K562 (cell line): Measurements from ENCODE around the gene RBM12. TPM values are rescaled to one million over a fixed set of nuclear protein-coding genes. Genes with fewer than 3 reads are reported as not detected.
"Not testable (repeated sequence)": the region's sequence is repeated elsewhere in the genome, so short reads cannot be mapped to it uniquely, and the experiment has no call there.

Experiments used
- ATAC-seq: fragments of 200-7000 bp; cut with Tn5 transposase; 3 replicates; pipeline ENCODE4 v1.9.1; 2020; ENCODE audit warnings: moderate library complexity
- BruUV-seq: library from RNA; stranded (reverse); fragments of 400-500 nt; replicated peaks from 2 replicates; lab custom pipeline; 2021; lab: Mats Ljungman, UMichigan
- CTCF ChIA-PET: fragments of 300-600 bp; formaldehyde crosslinking; extraction: SDS; loops from one replicate; lab custom pipeline; 2021; ENCODE audit warnings: low intra/inter-chr PET ratio; lab: Yijun Ruan, JAX
- POLR2A ChIA-PET: fragments of 300-600, 350-650 bp; sonication (Branson Sonifier 250); formaldehyde crosslinking; extraction: SDS; loops from one replicate; lab custom pipeline; 2021; ENCODE audit warnings: antibody characterized with exemption, inconsistent platforms; lab: Yijun Ruan, JAX
- DNase-seq, 4 experiments: peaks; one replicate each; pipeline versions ENCODE4 v3.0.0 to v3.0.0-alpha.2; 2011 to 2018; ENCODE audit warnings: low spot score in 3 of 4, mixed read lengths in 3 of 4; ENCODE audit errors: extremely low read depth in 1 of 4
- FAIRE-seq: peaks from 2 replicates; lab custom pipeline; 2011; peaks lifted over from hg19 to GRCh38; lab: Jason Lieb, UNC
- H2AFZ ChIP-seq: 2 replicates; pipeline ENCODE4 v1.6.0; 2011; ENCODE audit warnings: low read depth, low read length, control low read depth, inconsistent platforms
- H3K27ac ChIP-seq: fragments of 200-600 bp; 3 replicates; pipeline ENCODE4 v1.8.0; 2011; ENCODE audit warnings: low read depth, mild to moderate bottlenecking, control low read depth, inconsistent platforms, low read length, moderate library complexity, mixed read lengths; ENCODE audit errors: extremely low read depth
- H3K27me3 ChIP-seq, 2 experiments: fragments of 300-600 bp in 1 of 2; 2 replicates in 1 of 2; 3 replicates in 1 of 2; pipeline versions ENCODE4 v1.6.0 to v1.8.0; 2011; ENCODE audit warnings: inconsistent platforms in 2 of 2, low read length in 2 of 2, mild to moderate bottlenecking in 1 of 2, mixed read lengths in 1 of 2, moderate library complexity in 1 of 2; ENCODE audit not compliant: control insufficient read depth in 2 of 2, insufficient read depth in 2 of 2
- H3K36me3 ChIP-seq: fragments of 300-600 bp; 3 replicates; pipeline ENCODE4 v1.8.0; 2011; ENCODE audit warnings: mild to moderate bottlenecking, low read length, inconsistent platforms; ENCODE audit not compliant: control insufficient read depth, insufficient read depth
- H3K4me1 ChIP-seq, 2 experiments: fragments of 200-600 bp in 1 of 2; replicated peaks in 1 of 2; 2 replicates in 1 of 2; 3 replicates in 1 of 2; pipeline versions ENCODE4 v1.5.1 to v1.8.0; 2011; ENCODE audit warnings: inconsistent platforms in 2 of 2, low read length in 2 of 2, mild to moderate bottlenecking in 1 of 2, mixed read lengths in 1 of 2, moderate library complexity in 1 of 2; ENCODE audit not compliant: control insufficient read depth in 2 of 2, insufficient read depth in 2 of 2
- H3K4me2 ChIP-seq: 2 replicates; pipeline ENCODE4 v1.6.1; 2011; ENCODE audit warnings: low read length, control low read depth, inconsistent platforms, mixed read lengths; ENCODE audit not compliant: insufficient read depth
- H3K4me3 ChIP-seq: fragments of 200-600 bp; sonication (generic), shearing (Covaris generic); 2 replicates; pipeline ENCODE4 v1.5.1; 2016; ENCODE audit warnings: control low read depth, inconsistent platforms
- H3K79me2 ChIP-seq: fragments of 200-600 bp; 3 replicates; pipeline ENCODE4 v1.8.0; 2011; ENCODE audit warnings: low read length, inconsistent platforms; ENCODE audit not compliant: control insufficient read depth, insufficient read depth
- H3K9ac ChIP-seq, 2 experiments: 2 replicates each; pipeline versions ENCODE4 v1.6.0 to v1.6.1; 2011; ENCODE audit warnings: low read depth in 2 of 2, low read length in 2 of 2, control low read depth in 1 of 2, inconsistent platforms in 1 of 2, mild to moderate bottlenecking in 1 of 2, mixed read lengths in 1 of 2; ENCODE audit not compliant: insufficient read depth in 1 of 2
- H3K9me1 ChIP-seq: one replicate; pipeline ENCODE4 v1.6.0; 2011; ENCODE audit warnings: inconsistent platforms, mild to moderate bottlenecking, low read length, moderate library complexity; ENCODE audit not compliant: control insufficient read depth, insufficient read depth
- H3K9me3 ChIP-seq: replicated peaks from 2 replicates; pipeline ENCODE4 v1.5.1; 2011; ENCODE audit warnings: low read depth, low read length, inconsistent platforms; ENCODE audit not compliant: control insufficient read depth, insufficient read depth
- H4K20me1 ChIP-seq: replicated peaks from 2 replicates; pipeline ENCODE4 v1.6.1; 2011; ENCODE audit warnings: low read length, inconsistent platforms, mixed read lengths; ENCODE audit not compliant: control insufficient read depth, insufficient read depth
- POLR2B ChIP-seq: fragments of 450-650 bp; IDR thresholded peaks from 2 replicates; pipeline ENCODE4 v1.6.1; 2018; ENCODE audit warnings: low read depth; ENCODE audit not compliant: partially characterized antibody
- ZZZ3 ChIP-seq: fragments of 450-650 bp; IDR thresholded peaks from 2 replicates; pipeline ENCODE4 v1.6.1; 2016; ENCODE audit warnings: antibody characterized with exemption, mild to moderate bottlenecking, moderate library complexity
- WGBS: fragments of 100-300 bp; shearing (Covaris generic); methylation state at CpG from one replicate; pipeline ENCODE4 v1.1.6; 2016; ENCODE audit warnings: low coverage, mixed read lengths; ENCODE audit not compliant: insufficient coverage; ENCODE audit errors: missing lambda C conversion rate; 5-methylcytosine and 5-hydroxymethylcytosine counted together
- in situ Hi-C: fragments of 300-500 bp; cut with MboI; formaldehyde crosslinking; loops from 4 replicates; pipeline ENCODE4 v1.15.0; 2018; ENCODE audit warnings: inconsistent platforms, mixed read lengths
- intact Hi-C: fragments of 100-400 bp; cut with micrococcal nuclease; formaldehyde crosslinking; loops from 2 replicates; pipeline ENCODE4 v1.14.2; 2022
- polyA plus RNA-seq, 8 experiments: library from polyadenylated mRNA; depleted of rRNA in 4 of 8; stranded (reverse) in 5 of 8; unstranded in 3 of 8; fragments of >200 nt; fragmentation: Nextera tagmentation in 2 of 8; fragmentation: Illumina TruSeq in 1 of 8; extraction: Ambion mirVana in 2 of 8; extraction: Trizol in 1 of 8; gene quantifications; 2 replicates each; pipeline versions ENCODE4 v1.2.1 to v1.2.3, GENCODE V29; 2011 to 2014; ENCODE audit warnings: inconsistent platforms in 1 of 8, missing spikeins in 1 of 8
- total RNA-seq, 7 experiments: library from RNA; depleted of rRNA in 6 of 7; stranded (reverse); fragments of >200 nt in 6 of 7; fragmentation: Illumina TruSeq in 2 of 7; extraction: Trizol in 2 of 7; gene quantifications; 2 replicates each; pipeline versions ENCODE4 v1.2.1 to v1.2.3, GENCODE V29; 2011 to 2021; ENCODE audit warnings: low replicate concordance in 1 of 7

The RBM12 gene
- total and polyA plus RNA-seq, 9 of the 15 experiments (the other 6 are each of a cell fraction or from before 2014, with no cell fraction given), result 5.0 to 162 (median 73.3) TPM

DNA sequence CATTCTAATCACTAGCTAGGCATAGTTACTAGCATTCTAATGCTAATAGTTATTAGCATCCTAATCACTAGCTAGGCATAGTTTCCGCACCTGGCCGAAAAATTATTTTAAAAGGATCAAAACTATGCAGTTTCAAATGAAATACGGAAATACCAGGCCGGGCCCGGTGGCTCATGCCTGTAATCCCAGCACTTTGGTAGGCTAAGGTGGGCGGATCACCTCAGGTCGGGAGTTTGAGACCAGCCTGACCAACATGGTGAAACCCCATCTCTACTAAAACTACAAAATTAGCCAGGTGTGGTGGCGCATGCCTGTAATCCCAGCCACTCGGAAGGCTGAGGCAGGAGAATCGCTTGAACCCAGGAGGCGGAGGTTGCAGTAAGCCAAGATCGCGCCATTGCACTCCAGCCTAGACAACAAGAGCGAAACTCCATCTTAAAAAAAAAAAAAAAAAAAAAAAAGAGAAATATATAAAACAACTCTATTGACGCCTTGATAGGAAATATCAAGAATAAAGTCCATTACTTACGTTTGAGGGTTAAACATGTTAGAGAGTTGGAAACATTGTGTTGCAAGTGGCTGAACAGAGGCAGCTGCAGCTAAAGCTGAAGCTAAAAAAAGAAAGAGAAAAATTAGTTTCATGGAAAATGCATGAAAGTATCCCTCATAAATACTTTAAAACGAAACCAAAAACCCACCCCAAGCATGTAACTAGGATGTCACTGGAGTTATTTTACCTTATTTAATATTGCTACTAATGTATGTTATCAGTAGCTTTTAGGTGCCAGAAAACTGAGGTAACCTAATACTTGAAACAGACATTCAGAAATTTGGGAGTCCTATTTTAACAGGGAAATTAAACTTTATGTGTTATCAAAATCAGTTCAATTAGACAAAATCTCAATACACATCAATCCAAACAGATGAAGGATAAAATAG lies 42.2 kb upstream of the RBM12 start:
- H4K20me1 ChIP-seq, H3K27me3 ChIP-seq, DNase-seq, H3K4me2 ChIP-seq, CTCF ChIA-PET, ATAC-seq, H3K9me1 ChIP-seq, H2AFZ ChIP-seq, H3K9ac ChIP-seq, in situ Hi-C loops, intact Hi-C loops, H3K9me3 ChIP-seq, BruUV-seq, H3K4me1 ChIP-seq, H3K4me3 ChIP-seq, FAIRE-seq, H3K27ac ChIP-seq: not testable (repeated sequence)
- 93% methylated on average over 16 of the region's 17 CpGs for WGBS
- 0 out of 2 replicates have a peak, but pooled peaks have one; percentile 9 for TF ChIP-seq ZZZ3
- Histone ChIP-seq H3K79me2 (peaks cover 35% of the 10 kb centered on the region), H3K36me3 (peaks cover 98% of the 10 kb centered on the region)
- POLR2A ChIA-PET, result interaction anchor here (1.0 to 12.6 kb wide), 5 partner anchors 8 to 70 kb away, joined by 3 to 102 read pairs (median 4); no protein-coding TSS in a partner anchor

DNA sequence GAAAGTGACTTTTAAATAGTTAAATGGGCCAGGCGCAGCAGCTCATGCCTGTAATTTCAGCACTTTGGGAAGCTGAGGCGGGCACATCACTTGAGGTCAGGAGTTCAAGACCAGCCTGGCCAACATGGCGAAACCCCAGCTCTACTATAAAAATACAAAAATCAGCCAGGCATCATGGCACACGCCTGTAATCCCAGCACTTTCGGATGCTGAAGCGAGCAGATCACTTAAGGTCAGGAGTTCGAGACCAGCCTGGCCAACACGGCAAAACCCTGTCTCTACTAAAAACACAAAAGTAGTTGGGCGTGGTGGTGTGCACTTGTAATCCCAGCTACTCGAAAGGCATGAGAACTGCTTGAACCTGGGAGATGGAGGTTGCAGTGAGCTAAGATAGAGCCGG lies 41.2 kb upstream of the RBM12 start:
- WGBS, result 96% methylated on average over 11 of the region's 11 CpGs
- FAIRE-seq, H3K4me3 ChIP-seq, H3K27ac ChIP-seq, H4K20me1 ChIP-seq, H3K9me3 ChIP-seq, H3K27me3 ChIP-seq, ATAC-seq, in situ Hi-C loops, H3K9ac ChIP-seq, DNase-seq, H3K9me1 ChIP-seq, H3K4me2 ChIP-seq, CTCF ChIA-PET, H2AFZ ChIP-seq, intact Hi-C loops, H3K4me1 ChIP-seq, BruUV-seq: not testable (repeated sequence)
- TF ChIP-seq POLR2B, result peak; percentile 25
- POLR2A ChIA-PET, result interaction anchor here (0.7 to 12.6 kb wide), 6 partner anchors 9 to 169 kb away, joined by 3 to 102 read pairs (median 4); partner anchors contain the start of gene PHF20
- H3K79me2 ChIP-seq, result peaks cover 30% of the 10 kb centered on the region
- H3K36me3 ChIP-seq, result peaks cover 97% of the 10 kb centered on the region
